Measurements from ENCODE around the gene RAB42.

- TF ChIP-seq CTCF (IDR thresholded peaks at IDR 0.05 in 8 of 11, conservative IDR thresholded peaks at IDR 0.05 in 3 of 11) (no peak), POLR2A (IDR thresholded peaks at IDR 0.05) (no peak)
Measured at GRCh38 chr1:28564310-28564709, 27.8 kb upstream of the RAB42 start.

Data from spleen (tissue), 7 donors.